ENCODE results near the gene TTLL8. TPM values are rescaled to one million over a fixed set of nuclear protein-coding genes. Genes with fewer than 3 reads are reported as not detected.

The TTLL8 gene
- polyA plus RNA-seq, 1 donor from 2014 or later, result not detected

- Histone ChIP-seq H3K9ac (ENCODE audit: low read length) (no peak overlapping the region), H2AFZ (ENCODE audit: low read depth, low read length) (no peak overlapping the region), H3K27me3 (ENCODE audit: insufficient read depth, low read depth, low read length) (no peaks in the 10 kb centered on the region), H3K27ac (ENCODE audit: low read length) (no peak overlapping the region), H3K4me2 (ENCODE audit: low read length) (no peak overlapping the region), H3K4me3 (ENCODE audit: low read length) (no peak overlapping the region), H3K36me3 (ENCODE audit: insufficient read depth, low read length) (no peaks in the 10 kb centered on the region), H3F3A (ENCODE audit: insufficient read depth, low read length, poor library complexity, severe bottlenecking) (no peaks in the 10 kb centered on the region), H3K79me2 (replicated peaks; ENCODE audit: insufficient read depth, low read length) (no peaks in the 10 kb centered on the region), H3K9me2 (ENCODE audit: insufficient read depth, low read length) (no peaks in the 10 kb centered on the region), H3K9me3 (ENCODE audit: low read length) (no peaks in the 10 kb centered on the region), H4K20me1 (ENCODE audit: insufficient read depth) (no peaks in the 10 kb centered on the region)
- TF ChIP-seq RAD21 (conservative IDR thresholded peaks at IDR 0.05), result no peak
- TF ChIP-seq TAF1 (IDR thresholded peaks at IDR 0.05; ENCODE audit: low read depth), result no peak
- TF ChIP-seq REST (IDR thresholded peaks at IDR 0.05; ENCODE audit: borderline replicate concordance), result no peak
- no peak for TF ChIP-seq POLR2AphosphoS5 (IDR thresholded peaks at IDR 0.05)
- TF ChIP-seq EZH2 (IDR thresholded peaks at IDR 0.05; ENCODE audit: borderline replicate concordance, insufficient read depth, low read length, poor library complexity, severe bottlenecking), result no peak
- no peak for TF ChIP-seq MXI1 (conservative IDR thresholded peaks at IDR 0.05; ENCODE audit: poor library complexity, severe bottlenecking)
- no peak for TF ChIP-seq SMC3 (conservative IDR thresholded peaks at IDR 0.05; ENCODE audit: poor library complexity)
- TF ChIP-seq EP300 (conservative IDR thresholded peaks at IDR 0.05; ENCODE audit: poor library complexity, severe bottlenecking), result no peak
- TF ChIP-seq CTCF (IDR thresholded peaks at IDR 0.05; ENCODE audit: poor library complexity, severe bottlenecking), result no peak
Measured at GRCh38 chr22:50104141-50104544, 46.0 kb upstream of the TTLL8 start.

- no peak overlapping the region for H3K27ac ChIP-seq (ENCODE audit: low read length)
Measured at GRCh38 chr22:50102946-50103345, 44.8 kb upstream of the TTLL8 start.

More at GRCh38 chr22:50102946-50103345, 44.8 kb upstream of the TTLL8 start:
- no peaks in the 10 kb centered on the region for H3F3A ChIP-seq (ENCODE audit: insufficient read depth, low read length, poor library complexity, severe bottlenecking)
- no peaks in the 10 kb centered on the region for H3K27me3 ChIP-seq (ENCODE audit: insufficient read depth, low read depth, low read length)
- no peaks in the 10 kb centered on the region for H3K9me3 ChIP-seq (ENCODE audit: low read length)
- H3K36me3 ChIP-seq (ENCODE audit: insufficient read depth, low read length), result no peaks in the 10 kb centered on the region
- no peak overlapping the region for H3K4me2 ChIP-seq (ENCODE audit: low read length)
- H3K9ac ChIP-seq (ENCODE audit: low read length), result no peak overlapping the region
- no peak overlapping the region for H3K4me3 ChIP-seq (ENCODE audit: low read length)
- no peaks in the 10 kb centered on the region for H3K79me2 ChIP-seq (replicated peaks; ENCODE audit: insufficient read depth, low read length)
- H3K9me2 ChIP-seq (ENCODE audit: insufficient read depth, low read length), result no peaks in the 10 kb centered on the region
- TF ChIP-seq RAD21 (conservative IDR thresholded peaks at IDR 0.05), result no peak
- no peak for TF ChIP-seq CTCF (IDR thresholded peaks at IDR 0.05; ENCODE audit: poor library complexity, severe bottlenecking)
- TF ChIP-seq POLR2AphosphoS5 (IDR thresholded peaks at IDR 0.05), result no peak
- TF ChIP-seq SMC3 (conservative IDR thresholded peaks at IDR 0.05; ENCODE audit: poor library complexity), result no peak
- H4K20me1 ChIP-seq (ENCODE audit: insufficient read depth), result no peaks in the 10 kb centered on the region
- no peak overlapping the region for H2AFZ ChIP-seq (ENCODE audit: low read depth, low read length)
